ENCODE results near the gene SMIM10.
A peak's percentile ranks its signal among the peaks of the same experiment; 100 is the strongest.
"Not testable (repeated sequence)": the region's sequence is repeated elsewhere in the genome, so short reads cannot be mapped to it uniquely, and the experiment has no call there.

SMIM10 gene

GRCh38 chrX:134990801-134991481 is at the start of gene SMIM10:
Gene SMIM10, plus strand, starts transcription at chrX:134990991. Its CDS starts 105 bp downstream, at chrX:134991096.
- peak; percentile 33 for DNase-seq (ENCODE audit: insufficient read length, low spot score)
- no peak for FAIRE-seq

GRCh38 chrX:134946364-134946763 is 44.4 kb upstream of the SMIM10 start:
- not testable (repeated sequence) for DNase-seq (ENCODE audit: insufficient read length, low spot score); FAIRE-seq

GRCh38 chrX:134948333-134949241 is 42.2 kb upstream of the SMIM10 start:
- FAIRE-seq, result no peak
- peak; percentile 14 for DNase-seq (ENCODE audit: insufficient read length, low spot score)

- FAIRE-seq (no peak), DNase-seq (ENCODE audit: insufficient read length, low spot score) (no peak)
Measured at GRCh38 chrX:134949271-134949670, 41.5 kb upstream of the SMIM10 start.

- FAIRE-seq, result no peak
- no peak for DNase-seq (ENCODE audit: insufficient read length, low spot score)
Measured at GRCh38 chrX:134957836-134958235, 33.0 kb upstream of the SMIM10 start.

- not testable (repeated sequence) for DNase-seq (ENCODE audit: insufficient read length, low spot score); FAIRE-seq
Measured at GRCh38 chrX:134960366-134960765, 30.4 kb upstream of the SMIM10 start.

GRCh38 chrX:134963041-134963440 is 27.8 kb upstream of the SMIM10 start:
- FAIRE-seq, result no peak
- no peak for DNase-seq (ENCODE audit: insufficient read length, low spot score)

- DNase-seq (ENCODE audit: insufficient read length, low spot score) (no peak), FAIRE-seq (no peak)
Measured at GRCh38 chrX:134969726-134970125, 21.1 kb upstream of the SMIM10 start.

- FAIRE-seq (no peak), DNase-seq (ENCODE audit: insufficient read length, low spot score) (no peak)
Measured at GRCh38 chrX:134971926-134972325, 18.9 kb upstream of the SMIM10 start.

- no peak for DNase-seq (ENCODE audit: insufficient read length, low spot score)
Measured at GRCh38 chrX:134975516-134975915, 15.3 kb upstream of the SMIM10 start.

GRCh38 chrX:134981910-134982309 is 8.9 kb upstream of the SMIM10 start:
- FAIRE-seq (no peak), DNase-seq (ENCODE audit: insufficient read length, low spot score) (no peak)

More at GRCh38 chrX:134975516-134975915, 15.3 kb upstream of the SMIM10 start:
- FAIRE-seq, result no peak

GRCh38 chrX:134982748-134983147 is 8.0 kb upstream of the SMIM10 start:
- DNase-seq (ENCODE audit: insufficient read length, low spot score) (no peak), FAIRE-seq (no peak)

GRCh38 chrX:134985479-134985878 is 5.3 kb upstream of the SMIM10 start:
- FAIRE-seq, result no peak

GRCh38 chrX:134990475-134990800 is 353 bp upstream of the SMIM10 start:
- DNase-seq (ENCODE audit: insufficient read length, low spot score) (no peak), FAIRE-seq (no peak)

More at GRCh38 chrX:134985479-134985878, 5.3 kb upstream of the SMIM10 start:
- DNase-seq (ENCODE audit: insufficient read length, low spot score), result no peak

GRCh38 chrX:134997646-134998045 is 6.9 kb downstream of the SMIM10 start:
- DNase-seq (ENCODE audit: insufficient read length, low spot score), result no peak
- no peak for FAIRE-seq

GRCh38 chrX:134998246-134998645 is 7.5 kb downstream of the SMIM10 start:
- no peak for DNase-seq (ENCODE audit: insufficient read length, low spot score)
- FAIRE-seq, result no peak

- DNase-seq (ENCODE audit: insufficient read length, low spot score), result no peak
- no peak for FAIRE-seq
Measured at GRCh38 chrX:134999469-134999868, 8.7 kb downstream of the SMIM10 start.

- DNase-seq (ENCODE audit: insufficient read length, low spot score), result no peak
- FAIRE-seq, result no peak
Measured at GRCh38 chrX:135000516-135000915, 9.7 kb downstream of the SMIM10 start.

- FAIRE-seq, result no peak
- DNase-seq (ENCODE audit: insufficient read length, low spot score), result peak; percentile 51
Measured at GRCh38 chrX:135003876-135004623, 13.3 kb downstream of the SMIM10 start.

GRCh38 chrX:135006187-135006586 is 15.4 kb downstream of the SMIM10 start:
- DNase-seq (ENCODE audit: insufficient read length, low spot score) (no peak), FAIRE-seq (no peak)

GRCh38 chrX:135009057-135009610 is 18.3 kb downstream of the SMIM10 start:
- FAIRE-seq, result no peak

More at GRCh38 chrX:135009057-135009610, 18.3 kb downstream of the SMIM10 start:
- no peak for DNase-seq (ENCODE audit: insufficient read length, low spot score)

Measured in HTR-8/SVneo (cell line).